ENCODE results near the gene ISG20.

ISG20 gene

GRCh38 chr15:88638626-88639372 lies at the start of gene ISG20:
Gene ISG20 (plus strand): TSS chr15:88639016. CDS start chr15:88639367, 351 bp downstream.
- peak; percentile 99 for DNase-seq

DNA sequence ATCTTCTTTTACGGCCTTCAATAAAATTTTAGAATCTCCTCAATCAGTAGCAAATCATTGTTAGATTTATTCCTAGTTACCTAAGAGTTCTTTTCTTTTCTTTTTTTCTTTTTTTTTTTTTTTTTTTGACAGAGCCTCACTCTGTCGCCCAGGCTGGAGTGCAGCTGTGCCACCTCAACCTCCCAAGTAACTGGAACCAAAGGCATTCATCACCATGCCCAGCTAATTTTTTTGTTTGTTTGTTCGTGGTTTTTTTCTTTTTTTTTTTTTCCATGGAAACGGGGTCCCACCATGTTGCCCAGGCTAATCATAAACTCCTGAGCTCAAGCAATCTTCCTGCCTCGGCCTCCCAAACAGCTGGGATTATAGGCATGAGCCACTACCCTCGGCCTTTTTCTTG lies 48.1 kb upstream of the ISG20 start:
- DNase-seq = no peak

- DNase-seq = no peak
Observed at GRCh38 chr15:88591384-88591783, 47.4 kb upstream of the ISG20 start.

DNA sequence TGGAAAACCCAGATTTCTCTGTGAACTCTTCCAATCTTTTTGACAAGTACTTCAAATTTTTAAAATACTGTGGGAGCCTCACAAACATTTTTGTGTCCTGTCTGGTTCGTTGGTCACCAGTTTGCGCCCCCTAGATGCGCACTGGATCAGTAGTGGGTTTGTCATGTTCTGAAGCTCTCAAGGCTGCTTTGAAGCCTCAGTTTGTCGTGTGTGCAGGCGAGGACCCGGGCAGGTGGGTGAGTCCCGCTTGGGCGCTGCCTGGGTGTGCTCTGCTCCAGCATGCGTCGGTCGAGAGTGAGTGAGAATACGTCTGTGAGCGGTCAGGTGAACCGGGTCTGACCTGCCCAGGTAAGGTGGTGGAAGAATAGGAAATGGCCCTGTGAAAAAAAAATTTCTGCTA lies 34.9 kb upstream of the ISG20 start:
- DNase-seq = no peak

GRCh38 chr15:88604381-88605188 lies 34.2 kb upstream of the ISG20 start:
- no peak for DNase-seq

DNA sequence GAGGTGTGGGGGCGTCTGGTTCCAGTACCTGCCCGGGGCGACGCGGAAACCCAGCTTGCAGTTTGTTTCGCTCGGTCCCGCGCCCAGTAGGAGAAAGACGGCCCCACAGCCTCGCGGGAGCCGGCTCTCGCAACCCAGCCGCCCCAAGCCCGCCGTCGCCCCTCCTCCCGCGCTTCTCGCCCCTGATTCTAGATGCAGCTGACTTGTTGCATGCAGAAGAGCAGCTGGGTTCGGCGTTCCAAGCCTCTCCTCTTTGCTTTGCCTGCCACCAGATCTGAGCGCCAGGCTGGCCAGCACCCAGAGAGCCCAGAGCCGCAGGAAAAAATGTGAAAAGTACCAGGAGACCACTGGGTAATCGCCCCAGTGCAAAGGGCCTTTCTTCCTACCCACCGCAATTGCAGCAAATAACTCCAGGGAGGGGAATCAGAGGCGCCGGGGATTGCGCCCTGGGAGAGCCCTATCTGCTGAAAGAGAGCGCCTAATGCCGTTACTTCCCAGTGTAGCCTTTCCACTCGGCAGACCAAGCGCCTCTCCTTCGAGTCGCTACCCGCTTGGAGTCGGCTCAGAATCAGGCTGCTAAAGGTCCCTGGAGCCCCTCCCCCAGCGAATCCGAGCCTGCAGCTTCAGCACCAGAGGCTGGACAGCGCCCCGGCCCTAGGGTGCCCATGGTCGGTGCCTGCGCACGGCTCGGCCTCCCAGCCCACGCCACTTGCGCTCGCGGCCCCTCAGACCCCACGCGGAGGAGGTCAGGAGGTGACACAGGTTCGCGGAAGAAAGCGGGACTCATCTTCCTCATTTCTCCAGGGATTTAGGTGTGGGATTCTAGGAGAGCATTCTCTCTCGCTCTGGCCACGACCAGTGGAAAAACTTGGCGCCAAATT lies 33.4 kb upstream of the ISG20 start:
- no peak for DNase-seq

- DNase-seq = no peak
Observed at GRCh38 chr15:88606070-88606794, 32.6 kb upstream of the ISG20 start.

- DNase-seq = no peak
Observed at GRCh38 chr15:88607951-88608350, 30.9 kb upstream of the ISG20 start.

GRCh38 chr15:88608607-88609181 lies 30.1 kb upstream of the ISG20 start:
- no peak for DNase-seq

DNA sequence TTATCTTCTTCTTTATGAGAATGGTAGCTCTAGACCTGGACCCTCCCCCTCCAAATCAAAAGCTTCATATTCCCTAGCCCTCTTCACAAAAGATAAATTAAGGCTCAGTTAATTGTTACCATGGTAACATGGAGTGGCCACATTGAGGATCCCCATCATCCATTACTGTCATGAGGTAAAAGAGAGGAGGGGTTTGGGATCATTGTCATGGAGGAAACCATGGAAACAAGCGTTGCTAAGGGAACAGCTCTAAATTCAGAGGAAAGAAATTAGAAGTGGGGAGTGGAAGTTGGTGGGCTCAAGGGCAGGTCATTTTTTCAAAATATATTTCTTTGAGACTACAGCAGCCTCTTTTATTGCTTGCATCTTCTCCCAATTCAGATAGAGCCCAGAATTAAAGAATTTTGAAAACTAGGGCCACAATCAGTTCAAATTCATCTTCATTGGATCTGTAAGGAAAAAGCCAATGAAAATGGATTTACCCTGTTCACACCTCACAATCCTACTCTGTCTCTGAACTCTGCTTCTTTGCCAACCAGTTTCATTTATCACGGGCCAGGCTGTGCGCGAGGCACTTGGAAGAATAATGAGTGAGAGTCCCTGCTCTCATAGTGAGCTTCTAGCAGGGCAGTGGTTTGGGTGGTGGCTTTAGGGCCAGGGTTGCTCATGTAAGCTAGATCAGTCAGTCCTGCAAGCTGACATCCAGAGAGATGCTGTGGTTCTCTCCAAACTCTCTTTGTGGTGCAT lies 29.3 kb upstream of the ISG20 start:
- DNase-seq = no peak

GRCh38 chr15:88610701-88611231 lies 28.1 kb upstream of the ISG20 start:
- no peak for DNase-seq

- DNase-seq = no peak
Observed at GRCh38 chr15:88612186-88612796, 26.5 kb upstream of the ISG20 start.

DNA sequence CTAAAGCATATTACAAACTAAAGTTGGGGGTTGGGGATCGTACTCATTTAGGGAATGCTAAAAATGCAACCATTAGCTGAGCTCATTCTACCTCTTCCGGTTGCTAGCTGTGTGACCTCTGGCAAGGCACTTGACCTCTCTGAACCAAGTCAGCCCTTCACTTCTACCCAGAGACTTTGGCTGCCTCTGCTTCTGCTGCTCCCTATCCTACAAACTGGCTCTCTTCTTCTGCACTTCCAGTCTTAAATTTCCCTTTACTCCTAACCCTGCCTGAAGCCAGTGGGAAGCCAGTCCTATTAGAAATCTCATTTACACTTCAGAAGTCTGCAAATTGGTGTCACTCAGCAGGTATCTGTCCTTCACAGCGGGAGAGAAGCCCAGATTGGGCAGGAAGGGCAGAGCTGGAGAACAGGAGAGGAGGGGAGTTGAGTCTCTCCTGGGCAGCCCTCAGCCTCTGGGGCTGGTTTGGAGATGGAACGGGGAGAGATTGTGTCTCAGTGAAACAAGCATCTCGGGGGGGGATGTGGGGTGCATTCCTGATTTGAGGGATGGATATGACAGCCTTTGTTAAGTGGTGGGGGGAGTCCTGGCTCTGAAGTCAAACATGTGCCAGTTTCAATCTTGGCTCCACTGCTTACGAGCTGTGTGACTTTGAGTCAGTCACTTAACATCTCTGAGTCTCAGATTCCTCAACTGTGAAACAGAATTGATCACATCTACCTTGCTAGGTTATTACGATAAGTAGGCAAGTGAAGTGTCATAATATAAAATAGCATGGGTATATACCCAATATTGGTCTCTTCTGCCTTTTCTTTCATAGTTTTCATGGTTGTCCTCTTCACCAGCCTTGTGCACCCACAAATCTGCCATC lies 25.5 kb upstream of the ISG20 start:
- no peak for DNase-seq

DNA sequence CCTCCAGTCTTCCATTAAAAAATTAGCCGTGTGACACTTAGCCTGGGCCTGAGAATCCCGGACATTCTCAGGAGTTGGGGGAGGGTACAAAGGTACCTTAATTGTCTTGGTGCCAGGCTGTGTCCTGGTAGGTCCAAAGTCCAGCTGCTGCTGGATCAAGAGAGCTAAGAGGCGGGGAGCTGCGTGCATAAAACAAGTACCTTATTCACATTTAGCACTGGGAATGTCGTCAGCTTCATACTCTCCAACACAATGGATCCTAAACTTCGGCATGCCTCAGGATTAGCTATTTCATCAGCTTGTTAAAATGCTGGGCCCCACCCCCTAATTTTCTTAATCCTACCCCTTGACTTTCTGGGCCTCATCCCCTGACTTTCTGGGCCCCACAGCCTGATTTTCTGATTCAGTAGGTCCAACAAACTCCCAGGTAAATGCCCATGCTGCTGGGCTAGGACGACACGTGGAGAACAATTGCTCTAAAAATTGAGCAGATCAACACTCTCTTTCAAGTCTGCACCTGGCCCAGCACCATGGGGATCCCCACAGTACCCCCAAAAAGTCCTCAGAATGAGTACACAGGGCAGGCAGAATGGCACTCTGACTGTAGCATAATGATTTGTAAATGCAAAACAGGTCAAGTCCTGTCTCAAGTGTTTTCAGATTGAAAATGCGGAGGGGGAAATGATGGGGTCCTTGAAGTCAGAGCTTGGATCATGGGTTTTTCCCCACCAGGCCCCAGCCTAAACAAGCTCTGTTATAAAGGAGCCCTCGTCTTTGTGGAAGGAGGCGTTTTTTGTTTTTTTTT lies 23.3 kb upstream of the ISG20 start:
- no peak for DNase-seq

DNA sequence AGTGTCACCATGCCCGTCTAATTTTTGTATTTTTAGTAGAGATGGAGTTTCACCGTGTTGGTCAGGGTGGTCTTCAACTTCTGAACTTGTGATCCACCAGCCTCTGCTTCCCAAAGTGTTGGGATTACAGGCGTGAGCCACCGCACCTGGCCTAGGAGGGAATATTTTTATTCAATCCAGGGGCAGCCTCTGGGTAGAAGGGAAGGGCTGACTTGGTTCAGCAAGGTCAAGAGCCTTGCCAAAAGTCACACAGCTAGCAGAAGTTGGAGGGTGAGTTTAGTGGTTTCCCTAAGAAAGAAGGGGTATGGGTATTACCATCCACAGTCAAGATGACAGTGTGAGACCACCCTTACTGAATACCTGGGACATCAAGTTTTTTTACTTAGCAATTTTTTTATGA lies 22.6 kb upstream of the ISG20 start:
- DNase-seq = no peak

GRCh38 chr15:88617031-88617722 lies 21.6 kb upstream of the ISG20 start:
- no peak for DNase-seq

DNA sequence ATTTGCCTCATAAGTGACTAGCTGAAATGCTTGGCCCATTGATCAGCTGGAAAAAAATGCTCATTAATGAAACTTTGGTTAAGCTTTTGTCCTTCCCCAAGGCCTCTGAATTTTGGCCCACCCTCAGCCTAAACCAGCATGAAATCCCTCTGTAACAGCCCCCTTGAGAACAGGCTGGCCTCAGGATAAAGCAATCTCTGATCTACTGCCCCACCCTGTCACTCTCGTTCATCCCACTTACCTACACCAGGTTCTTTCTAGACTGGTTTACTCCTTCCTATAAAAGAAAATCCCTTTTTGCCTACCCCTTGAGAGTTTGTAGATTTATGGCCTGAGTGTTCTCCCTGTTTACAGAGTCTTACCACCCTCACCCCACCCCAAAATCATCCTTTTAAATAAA lies 21.0 kb upstream of the ISG20 start:
- DNase-seq = no peak

DNA sequence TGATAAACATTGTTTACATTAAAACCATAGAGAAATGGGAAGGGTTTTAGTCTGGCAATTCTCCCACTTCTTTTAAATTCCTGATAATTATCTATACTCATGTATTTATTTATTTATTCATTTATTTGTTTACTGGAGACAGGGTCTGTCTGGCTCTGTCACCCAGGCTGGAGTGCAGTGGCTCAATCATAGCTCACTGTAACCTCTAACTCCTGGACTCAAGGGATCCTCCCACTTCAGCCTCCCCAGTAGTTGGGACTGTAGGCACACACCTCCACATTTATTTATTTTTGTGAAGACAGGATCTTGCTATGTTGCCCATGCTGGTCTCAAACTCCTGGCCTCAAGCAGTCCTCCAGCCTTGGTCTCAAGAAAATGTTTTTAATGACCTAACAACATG lies 20.1 kb upstream of the ISG20 start:
- DNase-seq = no peak
